ENCODE results near the gene CNTNAP2.

- TF ChIP-seq EZH2 (IDR thresholded peaks at IDR 0.05; ENCODE audit: borderline replicate concordance, low read depth, low read length, poor library complexity, severe bottlenecking) (no peak), CTCF (conservative IDR thresholded peaks at IDR 0.05; ENCODE audit: low read depth, low read length) (no peak)
These were observed 2319.5 kb downstream of the CNTNAP2 start for GRCh38 chr7:148436135-148436534.
